Measurements from ENCODE around the gene EVX2. TPM values are rescaled to one million over a fixed set of nuclear protein-coding genes. Genes with fewer than 3 reads are reported as not detected.

EVX2 gene
- total RNA-seq, 1 experiment from 2014 or later: not detected

- no peak for DNase-seq (ENCODE audit: low read depth)
Measured at GRCh38 chr2:176066645-176067588, 16.8 kb downstream of the EVX2 start.

- DNase-seq (ENCODE audit: low read depth): no peak
Measured at GRCh38 chr2:176063958-176064357, 19.8 kb downstream of the EVX2 start.

GRCh38 chr2:176056406-176056805 is 27.4 kb downstream of the EVX2 start:
- DNase-seq (ENCODE audit: low read depth): no peak

GRCh38 chr2:176039375-176039774 is 44.4 kb downstream of the EVX2 start:
- no peak for DNase-seq (ENCODE audit: low read depth)

- peak; percentile 8 for DNase-seq (ENCODE audit: low read depth)
Measured at GRCh38 chr2:176038694-176039093, 45.1 kb downstream of the EVX2 start.

- no peak for DNase-seq (ENCODE audit: low read depth)
Measured at GRCh38 chr2:176035013-176035691, 48.6 kb downstream of the EVX2 start.

- no peak for DNase-seq (ENCODE audit: low read depth)
Measured at GRCh38 chr2:176027806-176028205, 56.0 kb downstream of the EVX2 start.

Other genes with a start within 250 kb of the EVX2 start
- 20.8 and 27.7 TPM in 2 replicates for gene LNPK, start 81.7 kb downstream of the EVX2 start, total RNA-seq (2014; rRNA removed; shearing (Covaris generic))
- 2.1 and 3.6 TPM in 2 replicates for gene HOXD13, start 8.8 kb upstream of the EVX2 start, total RNA-seq (2014; rRNA removed; shearing (Covaris generic))
- 0.12 TPM in 1 of 2 replicates, not detected in the other for gene HOXD12, start 15.8 kb upstream of the EVX2 start, total RNA-seq (2014; rRNA removed; shearing (Covaris generic))
- gene HOXD11, start 23.3 kb upstream of the EVX2 start, total RNA-seq (2014; rRNA removed; shearing (Covaris generic)): 14.3 and 16.9 TPM in 2 replicates
- 9.3 and 15.0 TPM in 2 replicates for gene HOXD10, start 32.8 kb upstream of the EVX2 start, total RNA-seq (2014; rRNA removed; shearing (Covaris generic))
- 0.57 and 0.86 TPM in 2 replicates for gene HOXD9, start 38.8 kb upstream of the EVX2 start, total RNA-seq (2014; rRNA removed; shearing (Covaris generic))
- gene HOXD8, start 45.7 kb upstream of the EVX2 start, total RNA-seq (2014; rRNA removed; shearing (Covaris generic)): 0.49 and 0.84 TPM in 2 replicates
- gene HOXD4, start 67.6 kb upstream of the EVX2 start, total RNA-seq (2014; rRNA removed; shearing (Covaris generic)): 0.05 TPM in 1 of 2 replicates, not detected in the other
- gene HOXD3, start 73.3 kb upstream of the EVX2 start, total RNA-seq (2014; rRNA removed; shearing (Covaris generic)): 0.12 and 0.30 TPM in 2 replicates
- not detected in 2 replicates for gene HOXD1, start 104.7 kb upstream of the EVX2 start, total RNA-seq (2014; rRNA removed; shearing (Covaris generic))
- 29.8 and 36.0 TPM in 2 replicates for gene MTX2, start 185.5 kb upstream of the EVX2 start, total RNA-seq (2014; rRNA removed; shearing (Covaris generic))